Stomach smooth muscle (tissue), 2 donors: ENCODE results near the gene MKRN2.
"Not testable (repeated sequence)": the region's sequence is repeated elsewhere in the genome, so short reads cannot be mapped to it uniquely, and the experiment has no call there.

Experiments used
- H3K27ac ChIP-seq: one replicate; pipeline ENCODE4 v1.7.0; 2013; ENCODE audit warnings: mild to moderate bottlenecking, low read length, inconsistent platforms
- H3K27me3 ChIP-seq, 2 donors: one replicate each; pipeline ENCODE4 v1.7.0; 2013; ENCODE audit warnings: low read length in 2 of 2; ENCODE audit not compliant: insufficient read depth in 2 of 2, control insufficient read depth in 1 of 2
- H3K36me3 ChIP-seq, 2 donors: one replicate each; pipeline ENCODE4 v1.7.0; 2013; ENCODE audit warnings: low read length in 2 of 2; ENCODE audit not compliant: control insufficient read depth in 2 of 2, insufficient read depth in 2 of 2
- H3K4me1 ChIP-seq: one replicate; pipeline ENCODE4 v1.7.0; 2013; ENCODE audit warnings: low read length; ENCODE audit not compliant: control insufficient read depth, insufficient read depth
- H3K4me3 ChIP-seq, 2 donors: one replicate each; pipeline ENCODE4 v1.7.0; 2013; ENCODE audit warnings: low read length in 2 of 2
- H3K9ac ChIP-seq, 2 donors: one replicate each; pipeline ENCODE4 v1.7.0; 2013; ENCODE audit warnings: low read length in 2 of 2, mild to moderate bottlenecking in 1 of 2
- H3K9me3 ChIP-seq, 2 donors: one replicate each; pipeline ENCODE4 v1.7.0; 2013; ENCODE audit warnings: low read length in 2 of 2; ENCODE audit not compliant: control insufficient read depth in 2 of 2
- donor health status: healthy.
- donor health status: Pancreatic carcinoma.

Gene MKRN2

DNA sequence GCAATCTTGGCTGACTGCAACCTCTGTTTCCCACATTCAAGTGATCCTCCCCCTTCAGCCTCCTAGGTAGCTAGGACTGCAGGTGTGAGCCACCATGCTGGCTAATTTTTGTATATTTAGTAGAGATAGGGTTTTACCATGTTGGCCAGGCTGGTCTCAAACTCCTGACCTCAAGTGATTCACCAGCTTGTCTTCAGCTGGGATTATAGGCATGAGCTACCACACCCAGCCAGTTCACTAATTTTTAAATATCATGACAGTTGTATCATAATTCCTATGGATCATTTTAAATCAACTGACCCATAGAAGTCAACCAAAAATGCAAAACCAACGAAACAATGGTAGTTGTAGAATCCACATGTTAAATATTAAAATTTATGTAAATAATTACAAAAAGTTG lies 71.9 kb downstream of the MKRN2 start:
- H3K9ac ChIP-seq: no peak overlapping the region
- no peaks in the 10 kb centered on the region for H3K27me3 ChIP-seq
- no peak overlapping the region for H3K27ac ChIP-seq
- no peak overlapping the region for H3K4me3 ChIP-seq
- H3K4me1 ChIP-seq: no peaks in the 10 kb centered on the region
- no peaks in the 10 kb centered on the region for H3K36me3 ChIP-seq
- H3K9me3 ChIP-seq: no peaks in the 10 kb centered on the region

GRCh38 chr3:12629560-12629959 lies 72.7 kb downstream of the MKRN2 start:
- Histone ChIP-seq H3K4me1 (no peaks in the 10 kb centered on the region), H3K9me3 (no peaks in the 10 kb centered on the region), H3K36me3 (no peaks in the 10 kb centered on the region), H3K27ac (no peak overlapping the region), H3K9ac (no peak overlapping the region), H3K4me3 (no peak overlapping the region), H3K27me3 (no peaks in the 10 kb centered on the region)

GRCh38 chr3:12630292-12630691 lies 73.4 kb downstream of the MKRN2 start:
- Histone ChIP-seq H3K4me1 (no peaks in the 10 kb centered on the region), H3K36me3 (no peaks in the 10 kb centered on the region), H3K9me3 (no peaks in the 10 kb centered on the region), H3K9ac (no peak overlapping the region), H3K27me3 (no peaks in the 10 kb centered on the region), H3K27ac (no peak overlapping the region), H3K4me3 (no peak overlapping the region)

DNA sequence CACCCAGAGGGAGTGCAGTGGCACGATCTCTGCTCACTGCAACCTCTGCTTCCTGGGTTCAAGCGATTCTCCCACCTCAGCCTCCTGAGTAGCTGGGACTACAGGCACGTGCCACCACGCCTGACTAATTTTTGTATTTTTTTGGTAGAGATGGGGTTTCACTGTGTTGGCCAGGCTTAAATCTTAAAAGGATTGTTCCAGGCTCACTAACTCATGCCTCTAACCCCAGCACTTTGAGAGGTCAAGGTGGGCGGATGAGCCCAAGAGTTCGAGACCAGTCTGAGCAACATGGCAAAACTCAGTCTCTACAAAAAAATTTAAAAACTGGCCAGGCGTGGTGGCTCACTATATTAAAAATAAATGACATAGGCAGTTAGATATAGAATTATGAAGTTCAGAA lies 74.0 kb downstream of the MKRN2 start:
- not testable (repeated sequence) for H3K4me1 ChIP-seq, H3K27ac ChIP-seq, H3K36me3 ChIP-seq, H3K9ac ChIP-seq, H3K9me3 ChIP-seq, H3K4me3 ChIP-seq, H3K27me3 ChIP-seq

DNA sequence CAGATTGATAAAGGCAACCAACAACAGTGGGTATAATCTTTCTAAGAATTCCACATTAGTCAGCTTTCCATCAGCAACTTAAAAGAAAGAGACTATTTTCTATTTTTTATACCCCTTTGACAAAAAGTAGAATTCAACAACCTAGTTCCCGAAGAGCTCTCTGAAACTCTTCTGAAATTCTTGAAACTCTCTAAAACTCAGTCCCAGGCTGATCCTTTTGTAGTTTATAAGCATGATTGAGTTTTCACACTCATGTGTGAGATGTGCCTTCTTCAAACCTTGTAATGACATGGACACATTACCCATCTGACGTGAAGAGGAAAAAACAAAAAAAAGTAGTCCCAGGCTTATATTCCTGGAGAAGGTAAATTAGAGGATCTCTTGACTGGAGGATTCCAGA lies 75.6 kb downstream of the MKRN2 start:
- Histone ChIP-seq H3K4me1 (no peaks in the 10 kb centered on the region), H3K27me3 (no peaks in the 10 kb centered on the region)

DNA sequence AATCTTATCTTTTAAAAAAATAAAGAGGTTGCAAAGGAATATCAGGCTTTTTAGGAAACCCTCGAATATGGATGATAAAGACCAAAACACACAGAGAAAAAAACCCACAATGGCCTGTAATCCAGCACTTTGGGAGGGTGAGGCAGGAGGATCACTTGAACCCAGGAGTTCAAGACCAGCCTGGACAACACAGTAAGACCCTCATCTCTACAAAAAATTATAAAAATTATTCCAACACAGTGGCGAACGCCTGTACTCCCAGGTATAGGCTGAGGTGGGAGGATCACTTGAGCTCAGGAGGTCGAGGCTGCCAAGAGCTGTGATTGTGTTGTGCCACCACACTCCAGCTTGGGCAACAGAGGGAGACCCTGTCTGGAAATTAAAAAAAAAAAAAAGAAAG lies 76.2 kb downstream of the MKRN2 start:
- peaks cover 2% of the 10 kb centered on the region for H3K4me1 ChIP-seq
- H3K36me3 ChIP-seq: no peaks in the 10 kb centered on the region
- H3K27ac ChIP-seq: no peak overlapping the region
- no peak overlapping the region for H3K9ac ChIP-seq
- H3K27me3 ChIP-seq: no peaks in the 10 kb centered on the region
- H3K9me3 ChIP-seq: no peaks in the 10 kb centered on the region
- no peak overlapping the region for H3K4me3 ChIP-seq

More for the DNA sequence above, 75.6 kb downstream of the MKRN2 start:
- H3K9ac ChIP-seq: no peak overlapping the region
- H3K9me3 ChIP-seq: no peaks in the 10 kb centered on the region
- no peaks in the 10 kb centered on the region for H3K36me3 ChIP-seq
- H3K4me3 ChIP-seq: no peak overlapping the region
- H3K27ac ChIP-seq: no peak overlapping the region
